Endodermal cell (in vitro differentiated cells): ENCODE data around the gene RFX4. TPM values are rescaled to one million over a fixed set of nuclear protein-coding genes. Genes with fewer than 3 reads are reported as not detected.
A peak's percentile ranks its signal among the peaks of the same experiment; 100 is the strongest.

Source experiments
- DNase-seq: peaks from one replicate; pipeline ENCODE4 v3.0.0-alpha.2; 2017
- H3K27ac ChIP-seq: 2 replicates; pipeline ENCODE4 v1.5.1; 2013; ENCODE audit warnings: mild to moderate bottlenecking, low read depth, low read length, moderate library complexity
- H3K27me3 ChIP-seq: 2 replicates; pipeline ENCODE4 v1.6.1; 2013; ENCODE audit warnings: mild to moderate bottlenecking, low read length, moderate library complexity; ENCODE audit not compliant: insufficient read depth, control insufficient read depth, poor library complexity, severe bottlenecking
- H3K36me3 ChIP-seq: 2 replicates; pipeline ENCODE4 v1.7.0; 2013; ENCODE audit warnings: mild to moderate bottlenecking, low read length, moderate library complexity; ENCODE audit not compliant: control insufficient read depth, insufficient read depth
- H3K4me1 ChIP-seq: one replicate; pipeline ENCODE4 v1.7.0; 2013; ENCODE audit warnings: low read length; ENCODE audit not compliant: control insufficient read depth, insufficient read depth
- H3K4me3 ChIP-seq: 2 replicates; pipeline ENCODE4 v1.5.1; 2013; ENCODE audit warnings: mild to moderate bottlenecking, low read length, moderate library complexity
- H3K9ac ChIP-seq: 2 replicates; pipeline ENCODE4 v1.6.1; 2013; ENCODE audit warnings: mild to moderate bottlenecking, low read length, moderate library complexity; ENCODE audit not compliant: poor library complexity, severe bottlenecking; ENCODE audit errors: extremely low read depth
- H3K9me3 ChIP-seq: 2 replicates; pipeline ENCODE4 v1.6.1; 2013; ENCODE audit warnings: mild to moderate bottlenecking, low read length, moderate library complexity; ENCODE audit not compliant: control insufficient read depth
- H3K27ac Mint-ChIP-seq: 2 replicates; pipeline ENCODE4 v1.8.0; 2020; ENCODE audit warnings: mixed read lengths
- H3K27me3 Mint-ChIP-seq: 2 replicates; pipeline ENCODE4 v1.8.0; 2021; ENCODE audit warnings: mild to moderate bottlenecking, mixed read lengths; ENCODE audit not compliant: insufficient read depth
- H3K36me3 Mint-ChIP-seq: 2 replicates; pipeline ENCODE4 v1.8.0; 2020; ENCODE audit warnings: low read depth, mixed read lengths
- H3K4me1 Mint-ChIP-seq: 2 replicates; pipeline ENCODE4 v1.8.0; 2020; ENCODE audit warnings: mixed read lengths
- H3K4me3 Mint-ChIP-seq: 2 replicates; pipeline ENCODE4 v1.8.0; 2020; ENCODE audit warnings: mild to moderate bottlenecking, moderate library complexity, mixed read lengths
- H3K9me3 Mint-ChIP-seq: 2 replicates; pipeline ENCODE4 v1.8.0; 2020; ENCODE audit warnings: mild to moderate bottlenecking, mixed read lengths
- CTCF ChIP-seq: fragments of 200-600 bp; sonication (generic); conservative IDR thresholded peaks from 2 replicates; pipeline ENCODE4 v1.5.0; 2021; ENCODE audit warnings: antibody characterized with exemption, mild to moderate bottlenecking
- WGBS, 2 experiments: methylation state at CpG; one replicate each; pipeline versions ENCODE4 v1.1.5 to v1.1.7; 2013; ENCODE audit warnings: missing lambda C conversion rate in 2 of 2, mixed read lengths in 1 of 2; ENCODE audit not compliant: insufficient coverage in 1 of 2, insufficient read length in 1 of 2; 5-methylcytosine and 5-hydroxymethylcytosine counted together
- total RNA-seq, 2 donors: library from RNA; stranded (reverse); fragmentation: NEBNext Ultra II Directional in 1 of 2; extraction: Animal tissue kit (Norgen Biotek cat#: 25700) in 1 of 2; gene quantifications; 2 replicates in 1 of 2; 3 replicates in 1 of 2; pipeline ENCODE4 v1.2.1, GENCODE V29; 2021

Gene RFX4
- total RNA-seq, 2 donors from 2014 or later: 0.09 to 0.86 TPM

DNA sequence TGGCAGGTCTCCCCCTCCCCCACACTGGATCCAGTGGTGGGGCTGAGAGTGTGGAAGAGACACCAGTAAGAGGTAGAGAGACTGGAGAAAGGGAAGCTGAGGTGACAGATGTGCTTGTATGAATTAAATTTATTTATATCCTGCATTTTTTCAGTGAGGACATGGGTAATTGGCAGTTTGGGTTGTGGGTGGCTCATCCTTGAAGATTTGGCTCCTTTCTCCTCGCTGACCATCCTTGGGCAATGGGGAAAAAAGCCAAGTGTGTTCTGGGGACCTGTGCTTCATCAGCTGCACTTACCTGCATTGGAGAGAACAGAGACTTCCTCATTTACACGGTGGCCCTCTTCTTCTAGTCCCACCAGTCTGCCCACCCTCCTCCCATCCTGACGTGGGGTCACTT lies 86.4 kb downstream of the RFX4 start:
- no peak overlapping the region for H3K9ac ChIP-seq
- H3K4me1 Mint-ChIP-seq: peaks cover 14% of the 10 kb centered on the region
- DNase-seq: peak; percentile 28
- H3K36me3 Mint-ChIP-seq: no peaks in the 10 kb centered on the region
- H3K4me1 ChIP-seq: peaks cover 8% of the 10 kb centered on the region
- peaks cover 9% of the 10 kb centered on the region for H3K9me3 Mint-ChIP-seq
- no peak overlapping the region for H3K27ac Mint-ChIP-seq
- peaks cover 6% of the 10 kb centered on the region for H3K9me3 ChIP-seq
- H3K27me3 ChIP-seq: no peaks in the 10 kb centered on the region
- TF ChIP-seq CTCF: no peak
- no peak overlapping the region for H3K4me3 ChIP-seq
- WGBS, 2 experiments: 82 to 100% methylated on average over 1 to 3 of the region's 3 CpGs
- H3K36me3 ChIP-seq: no peaks in the 10 kb centered on the region
- H3K4me3 Mint-ChIP-seq: no peak overlapping the region
- H3K27ac ChIP-seq: no peak overlapping the region
- peaks cover 7% of the 10 kb centered on the region for H3K27me3 Mint-ChIP-seq

DNA sequence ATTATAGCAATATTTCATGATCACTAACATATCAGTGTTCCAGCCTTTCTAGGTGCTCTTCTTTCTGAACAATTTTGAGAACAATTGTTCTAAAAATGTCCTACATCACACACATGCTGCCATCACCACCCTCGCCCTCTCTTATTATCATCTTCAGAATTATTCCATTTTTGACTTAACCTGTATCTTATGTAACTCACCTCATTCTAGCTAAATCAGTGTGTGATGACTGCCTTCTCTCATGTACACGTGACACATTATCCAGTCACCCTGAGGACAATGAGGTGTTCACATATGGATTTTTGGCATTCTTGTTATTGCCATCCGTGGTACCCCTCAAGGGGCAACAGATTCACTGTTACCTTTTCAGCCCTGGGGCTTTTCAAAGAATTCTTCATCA lies 87.3 kb downstream of the RFX4 start:
- no peaks in the 10 kb centered on the region for H3K36me3 Mint-ChIP-seq
- WGBS, 2 experiments: 94 to 98% methylated on average over 2 to 3 of the region's 3 CpGs

DNA sequence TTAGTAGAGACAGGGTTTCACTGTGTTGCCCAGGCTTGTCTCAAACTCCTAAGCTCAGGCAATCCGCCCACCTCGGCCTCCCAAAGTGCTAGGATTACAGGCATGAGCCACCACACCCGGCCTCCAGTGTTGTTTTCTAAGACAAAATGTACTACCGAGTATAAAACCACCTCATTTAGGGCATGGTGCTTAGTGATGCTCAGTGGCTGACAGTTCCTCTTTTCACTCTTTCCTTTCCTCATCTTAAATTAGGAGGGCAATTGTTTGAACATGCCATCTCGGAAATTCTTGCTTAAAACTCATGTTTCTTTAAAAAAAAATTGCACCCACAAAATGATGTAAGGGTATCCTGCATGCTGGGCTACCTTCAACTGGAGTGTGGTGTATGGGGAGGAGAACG lies 89.0 kb downstream of the RFX4 start:
- H3K27ac Mint-ChIP-seq: no peak overlapping the region
- H3K4me3 ChIP-seq: no peak overlapping the region
- TF ChIP-seq CTCF: no peak
- WGBS, 2 experiments: 88 to 94% methylated on average over 3 to 6 of the region's 6 CpGs
- no peaks in the 10 kb centered on the region for H3K27me3 ChIP-seq
- H3K36me3 ChIP-seq: no peaks in the 10 kb centered on the region
- H3K36me3 Mint-ChIP-seq: no peaks in the 10 kb centered on the region
- H3K9me3 Mint-ChIP-seq: no peaks in the 10 kb centered on the region
- no peak overlapping the region for H3K4me3 Mint-ChIP-seq
- peak overlapping the region; percentile 97 for H3K27ac ChIP-seq
- H3K9ac ChIP-seq: no peak overlapping the region
- peak; percentile 20 for DNase-seq
- H3K4me1 Mint-ChIP-seq: peaks cover 14% of the 10 kb centered on the region
- H3K27me3 Mint-ChIP-seq: peaks cover 7% of the 10 kb centered on the region
- H3K4me1 ChIP-seq: peaks cover 8% of the 10 kb centered on the region
- no peaks in the 10 kb centered on the region for H3K9me3 ChIP-seq

More for the DNA sequence above, 87.3 kb downstream of the RFX4 start:
- DNase-seq: peak; percentile 17
- Histone ChIP-seq H3K9me3 (no peaks in the 10 kb centered on the region), H3K4me1 (peaks cover 8% of the 10 kb centered on the region), H3K9ac (no peak overlapping the region), H3K36me3 (no peaks in the 10 kb centered on the region), H3K27ac (no peak overlapping the region), H3K4me3 (no peak overlapping the region), H3K27me3 (no peaks in the 10 kb centered on the region)
- peaks cover 7% of the 10 kb centered on the region for H3K27me3 Mint-ChIP-seq
- H3K4me1 Mint-ChIP-seq: peaks cover 14% of the 10 kb centered on the region
- no peak overlapping the region for H3K4me3 Mint-ChIP-seq
- H3K27ac Mint-ChIP-seq: no peak overlapping the region
- peaks cover 1% of the 10 kb centered on the region for H3K9me3 Mint-ChIP-seq
- TF ChIP-seq CTCF: no peak
